RWPE1 (cell line): ENCODE data around the gene B3GALT4.

Source experiments
- CTCF ChIA-PET: fragments of 350-600 bp; sonication (Branson Sonifier 250); formaldehyde crosslinking; extraction: SDS; loops from one replicate; lab custom pipeline; 2021; lab: Yijun Ruan, JAX
- POLR2A ChIA-PET: fragments of 400-600 bp; formaldehyde crosslinking; extraction: SDS; loops from one replicate; lab custom pipeline; 2020; ENCODE audit warnings: antibody characterized with exemption; ENCODE audit not compliant: low non-redundant PET; lab: Yijun Ruan, JAX
- DNase-seq: peaks from one replicate; pipeline ENCODE4 v3.0.0; 2012; ENCODE audit warnings: low spot score
- H3K27ac ChIP-seq: fragments of 450-650 bp; 2 replicates; pipeline ENCODE4 v1.5.1; 2017
- CTCF ChIP-seq: fragments of 450-650 bp; conservative IDR thresholded peaks from 2 replicates; pipeline ENCODE4 v1.5.1; 2017; ENCODE audit warnings: low read depth, mild to moderate bottlenecking

B3GALT4 gene

GRCh38 chr6:33323623-33323948 lies 46.7 kb downstream of the B3GALT4 start:
- CTCF ChIA-PET = no interaction called here
- H3K27ac ChIP-seq = peak overlapping the region; percentile 95
- POLR2A ChIA-PET = interaction anchor here (0.7 kb wide), 1 partner anchor 52 kb away, joined by 3 read pairs; the partner anchor contains the start of genes RPS18 and VPS52
- no peak for DNase-seq
- no peak for TF ChIP-seq CTCF

- CTCF ChIA-PET = no interaction called here
These were observed 47.2 kb downstream of the B3GALT4 start for GRCh38 chr6:33324125-33324524.

More at GRCh38 chr6:33324125-33324524, 47.2 kb downstream of the B3GALT4 start:
- H3K27ac ChIP-seq = peak overlapping the region; percentile 95
- no peak for DNase-seq
- POLR2A ChIA-PET = no interaction called here
- no peak for TF ChIP-seq CTCF
